Psoas muscle (tissue), 8 donors: ENCODE results near the gene MRGPRX2. TPM values are rescaled to one million over a fixed set of nuclear protein-coding genes. Genes with fewer than 3 reads are reported as not detected.

Experiments used
- ATAC-seq, 4 donors: fragments of 200-7000 bp; cut with Tn5 transposase; one replicate each; pipeline ENCODE4 v1.9.1; 2020; ENCODE audit warnings: moderate library complexity in 3 of 4, mild to moderate bottlenecking in 2 of 4
- DNase-seq, 2 donors: peaks; one replicate each; pipeline ENCODE4 v3.0.0-alpha.2; 2020
- H3K27ac ChIP-seq: fragments of 200-600 bp; one replicate; pipeline ENCODE4 v1.8.0; 2022
- H3K27me3 ChIP-seq, 3 donors: fragments of 200-600 bp in 1 of 3; one replicate each; pipeline versions ENCODE4 v1.6.1 to v1.8.0; 2013 to 2022; ENCODE audit warnings: low read length in 2 of 3, mild to moderate bottlenecking in 2 of 3, moderate library complexity in 1 of 3; ENCODE audit not compliant: insufficient read depth in 3 of 3
- H3K36me3 ChIP-seq, 2 donors: fragments of 200-600 bp in 1 of 2; one replicate each; pipeline versions ENCODE4 v1.6.1 to v1.8.0; 2013 to 2022; ENCODE audit warnings: low read depth in 1 of 2, mild to moderate bottlenecking in 1 of 2, moderate library complexity in 1 of 2; ENCODE audit not compliant: insufficient read depth in 1 of 2
- H3K4me1 ChIP-seq: fragments of 200-600 bp; one replicate; pipeline ENCODE4 v1.8.0; 2022
- H3K4me3 ChIP-seq: fragments of 200-600 bp; one replicate; pipeline ENCODE4 v1.8.0; 2022; ENCODE audit warnings: mild to moderate bottlenecking
- H3K9me3 ChIP-seq: fragments of 200-600 bp; one replicate; pipeline ENCODE4 v1.8.0; 2022
- WGBS, 3 donors: extraction: QIAGEN DNeasy Blood & Tissue Kit; methylation state at CpG; one replicate each; pipeline versions ENCODE4 v1.1.6 to v1.1.7; 2013; 5-methylcytosine and 5-hydroxymethylcytosine counted together
- intact Hi-C, 2 donors: fragments of 100-400 bp; cut with DNase I; formaldehyde crosslinking; loops; one replicate each; pipeline versions ENCODE4 v1.11.0 to v1.14.2; 2022
- long read RNA-seq, 2 donors: library from polyadenylated mRNA; unstranded; transcript quantifications; one replicate each; pipeline ENCODE4 v2.0.0, GENCODE V29; 2021
- polyA plus RNA-seq, 3 donors: library from polyadenylated mRNA; stranded (reverse); fragments of 200-250 nt; gene quantifications; one replicate each; pipeline ENCODE4 v1.2.3, GENCODE V29; 2013
- total RNA-seq, 4 donors: library from RNA; stranded (reverse); fragmentation: NEBNext Ultra II Directional in 2 of 4; extraction: Animal tissue kit (Norgen Biotek cat#: 25700) in 2 of 4; gene quantifications; one replicate each; pipeline versions ENCODE4 v1.2.1 to v1.2.4, GENCODE V29; 2021 to 2023
- TF ChIP-seq, protein P1 (sequence below): fragments of 200-600 bp; IDR thresholded peaks from one replicate; pipeline ENCODE4 v1.8.0; 2022; ENCODE audit warnings: antibody characterized with exemption
- donor health status: healthy with polysubstance abuse.
- donor health status: DM: no; HTN: no; CAD: no; lungs with moderate emphysema.
- donor health status: Bipolar disorder and iron deficiency.
- donor health status: healthy.
- donor health status: DM: yes; HTN: yes; CAD: no.
- donor health status: DM: no; HTN: no; CAD: no.
- donor health status: DM: no; HTN: no; CAD: no.
- donor health status: DM: yes; HTN: yes; CAD: no.

The MRGPRX2 gene
- total RNA-seq: not detected
- under 1 TPM in 1 of 3 donors, not detected in 2; 0.01 TPM for polyA plus RNA-seq
- long read RNA-seq, donor 1: 0 reads
- long read RNA-seq, donor 2: 0 reads

DNA sequence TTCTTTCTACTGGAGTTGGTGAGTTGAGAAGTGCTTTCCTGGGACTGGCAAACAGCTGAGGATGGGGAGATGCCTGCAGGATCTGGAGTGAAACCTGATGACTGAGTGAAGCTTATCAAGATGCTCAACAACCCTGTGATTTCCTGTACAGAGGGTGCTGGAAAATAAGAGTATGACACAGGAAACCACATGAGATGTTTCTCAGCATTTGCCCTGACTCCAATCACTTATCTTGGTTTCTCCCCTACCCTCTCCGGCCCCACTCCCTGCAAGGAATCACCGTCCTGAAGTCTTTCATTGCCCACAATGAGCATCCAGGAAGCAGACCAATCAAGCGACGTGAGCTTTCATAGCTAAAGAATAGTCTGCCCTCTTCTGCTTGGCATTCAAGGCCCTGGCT lies at the start of gene MRGPRX2:
Gene MRGPRX2, minus strand, starts transcription at position 89 of the 400 bp plus-strand sequence. CDS start 4,315 bp downstream, outside the sequence.
- intact Hi-C loops: no loop called here
- TF ChIP-seq, protein P1, sequence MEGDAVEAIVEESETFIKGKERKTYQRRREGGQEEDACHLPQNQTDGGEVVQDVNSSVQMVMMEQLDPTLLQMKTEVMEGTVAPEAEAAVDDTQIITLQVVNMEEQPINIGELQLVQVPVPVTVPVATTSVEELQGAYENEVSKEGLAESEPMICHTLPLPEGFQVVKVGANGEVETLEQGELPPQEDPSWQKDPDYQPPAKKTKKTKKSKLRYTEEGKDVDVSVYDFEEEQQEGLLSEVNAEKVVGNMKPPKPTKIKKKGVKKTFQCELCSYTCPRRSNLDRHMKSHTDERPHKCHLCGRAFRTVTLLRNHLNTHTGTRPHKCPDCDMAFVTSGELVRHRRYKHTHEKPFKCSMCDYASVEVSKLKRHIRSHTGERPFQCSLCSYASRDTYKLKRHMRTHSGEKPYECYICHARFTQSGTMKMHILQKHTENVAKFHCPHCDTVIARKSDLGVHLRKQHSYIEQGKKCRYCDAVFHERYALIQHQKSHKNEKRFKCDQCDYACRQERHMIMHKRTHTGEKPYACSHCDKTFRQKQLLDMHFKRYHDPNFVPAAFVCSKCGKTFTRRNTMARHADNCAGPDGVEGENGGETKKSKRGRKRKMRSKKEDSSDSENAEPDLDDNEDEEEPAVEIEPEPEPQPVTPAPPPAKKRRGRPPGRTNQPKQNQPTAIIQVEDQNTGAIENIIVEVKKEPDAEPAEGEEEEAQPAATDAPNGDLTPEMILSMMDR: no peak
- Histone ChIP-seq H3K27ac (no peak within 1 kb of the TSS), H3K4me1 (no peaks in the 10 kb centered on the region), H3K4me3 (no peak within 1 kb of the TSS), H3K9me3 (peaks cover 3% of the 10 kb centered on the region), H3K27me3 (no peaks in the 10 kb centered on the region), H3K36me3 (no peaks in the 10 kb centered on the region)
- DNase-seq (no peak), ATAC-seq (no peak)
- 56 to 74% (median 62%) methylated on average over 4 of the region's 4 CpGs for WGBS, 3 donors

DNA sequence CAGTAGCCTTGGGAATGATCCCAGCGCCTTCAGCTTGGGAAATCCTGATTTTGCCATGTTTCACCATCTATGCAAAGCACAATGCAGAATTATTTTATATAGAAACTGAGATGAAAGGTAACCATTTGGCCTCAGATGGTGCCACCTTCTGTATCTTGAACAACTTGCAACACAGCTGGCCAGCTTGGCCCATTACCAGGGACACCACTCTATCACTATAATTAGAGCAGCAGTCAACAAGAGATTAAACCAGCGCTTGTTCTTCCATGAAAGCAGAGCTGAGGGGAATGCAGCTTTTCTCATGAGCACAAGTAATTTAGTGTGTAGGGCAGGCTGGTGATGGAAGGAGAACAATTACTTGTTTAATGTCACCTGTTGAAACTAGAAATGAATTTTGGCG lies 49.8 kb upstream of the MRGPRX2 start:
- TF ChIP-seq, protein P1: no peak
- peak; percentile 84 to 99 (median 93) for ATAC-seq
- WGBS, 3 donors: 38 to 47% (median 43%) methylated on average over 3 of the region's 3 CpGs
- intact Hi-C loops: loop anchor here in 1 of 2 donors (2.0 kb wide), 1 partner anchor 33 kb away; no protein-coding TSS in a partner anchor
- H3K27me3 ChIP-seq: no peaks in the 10 kb centered on the region
- H3K4me3 ChIP-seq: no peak overlapping the region
- no peaks in the 10 kb centered on the region for H3K36me3 ChIP-seq
- H3K4me1 ChIP-seq: no peaks in the 10 kb centered on the region
- H3K9me3 ChIP-seq: no peaks in the 10 kb centered on the region
- peak; percentile 46 to 78 for DNase-seq
- H3K27ac ChIP-seq: peak overlapping the region; percentile 7

DNA sequence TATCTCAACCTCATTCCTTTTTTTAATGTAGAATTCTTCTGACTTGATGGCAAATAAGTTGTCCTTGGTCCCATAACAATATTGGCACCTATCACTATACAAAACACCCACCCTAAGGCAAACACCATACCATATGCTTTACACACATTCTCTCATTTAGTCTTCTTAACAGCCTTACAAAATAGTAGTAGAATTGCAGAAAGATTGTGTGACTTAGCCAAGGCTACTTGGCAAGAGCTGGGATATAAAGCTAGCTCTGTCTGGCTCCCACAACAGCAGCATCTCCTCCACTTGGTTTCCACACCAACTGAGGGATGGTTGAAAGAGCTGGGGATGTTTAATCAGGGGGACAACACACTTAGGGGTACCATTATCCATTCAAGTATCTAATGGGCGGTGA lies 46.6 kb upstream of the MRGPRX2 start:
- DNase-seq: no peak
- Histone ChIP-seq H3K4me3 (no peak overlapping the region), H3K36me3 (no peaks in the 10 kb centered on the region), H3K27me3 (no peaks in the 10 kb centered on the region), H3K4me1 (no peaks in the 10 kb centered on the region), H3K9me3 (no peaks in the 10 kb centered on the region), H3K27ac (no peak overlapping the region)
- 100% methylated on average over 1 of the region's 1 CpG for WGBS, 3 donors
- TF ChIP-seq, protein P1: no peak
- intact Hi-C loops: no loop called here
- ATAC-seq: no peak

DNA sequence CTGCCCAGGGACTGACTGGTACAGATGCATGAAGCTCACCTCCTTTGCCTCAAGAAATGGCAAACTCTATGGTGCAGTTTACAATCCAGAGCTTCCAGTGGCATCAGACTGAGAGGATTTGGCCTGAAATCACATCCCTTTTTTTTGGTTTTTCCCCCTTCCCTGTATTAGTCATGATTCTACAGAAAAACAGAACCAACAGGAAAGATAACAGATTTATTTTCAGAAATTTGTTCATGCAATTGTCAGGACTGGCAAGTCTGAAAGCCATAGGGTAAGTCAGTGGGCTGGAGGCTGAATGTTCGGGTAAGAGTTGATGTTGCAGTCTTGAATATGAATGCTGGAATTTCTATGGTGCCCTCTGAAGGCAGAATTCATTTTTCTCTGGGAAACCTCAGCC lies 44.5 kb upstream of the MRGPRX2 start:
- TF ChIP-seq, protein P1: no peak
- whole genome bisulfite sequencing, 3 donors: 81 to 93% (median 92%) methylated on average over 1 of the region's 1 CpG
- no peak for DNase-seq
- Histone ChIP-seq H3K4me1 (no peaks in the 10 kb centered on the region), H3K27ac (no peak overlapping the region), H3K9me3 (no peaks in the 10 kb centered on the region), H3K4me3 (no peak overlapping the region), H3K36me3 (no peaks in the 10 kb centered on the region), H3K27me3 (no peaks in the 10 kb centered on the region)
- intact Hi-C loops: no loop called here
- no peak for ATAC-seq

DNA sequence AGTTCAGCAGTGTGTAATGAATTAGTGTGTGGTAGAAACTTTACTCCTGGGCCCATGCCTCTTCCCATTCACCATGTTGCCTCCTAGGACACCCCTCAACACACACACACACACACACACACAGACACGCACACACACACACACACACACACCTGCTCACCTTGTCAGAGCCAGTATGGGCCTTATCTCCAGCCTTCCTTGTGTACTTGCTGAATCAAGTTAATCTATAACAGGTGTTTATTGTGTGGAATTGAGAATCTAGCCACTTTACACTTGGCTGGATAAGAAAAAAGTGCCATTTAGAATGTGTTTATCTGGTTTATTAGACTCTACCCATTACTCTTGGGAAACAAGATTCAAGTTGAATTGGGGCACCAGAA lies 42.0 kb upstream of the MRGPRX2 start:
- H3K27ac ChIP-seq: no peak overlapping the region
- ATAC-seq: no peak
- no peak overlapping the region for H3K4me3 ChIP-seq
- 58 to 72% (median 60%) methylated on average over 1 of the region's 1 CpG for WGBS, 3 donors
- DNase-seq: no peak
- no peaks in the 10 kb centered on the region for H3K9me3 ChIP-seq
- intact Hi-C loops: no loop called here
- TF ChIP-seq, protein P1: no peak
- H3K4me1 ChIP-seq: no peaks in the 10 kb centered on the region
- no peaks in the 10 kb centered on the region for H3K36me3 ChIP-seq
- no peaks in the 10 kb centered on the region for H3K27me3 ChIP-seq
